GM15510 (cell line): Measurements from ENCODE around the gene PTF1A.

Experiments used
- POLR2A ChIP-seq: IDR thresholded peaks from 3 replicates; pipeline ENCODE4 v1.6.1; 2011; ENCODE audit warnings: borderline replicate concordance; ENCODE audit not compliant: insufficient read length; ENCODE audit errors: extremely low read depth

Gene PTF1A

GRCh38 chr10:23191764-23192711 is at the start of gene PTF1A:
Gene PTF1A, plus strand, starts transcription at chr10:23192312. Its CDS starts 219 bp downstream, at chr10:23192531.
- TF ChIP-seq POLR2A = no peak

GRCh38 chr10:23146258-23146657 is 45.9 kb upstream of the PTF1A start:
- TF ChIP-seq POLR2A = no peak

GRCh38 chr10:23147035-23147434 is 45.1 kb upstream of the PTF1A start:
- no peak for TF ChIP-seq POLR2A

- TF ChIP-seq POLR2A = no peak
Measured at GRCh38 chr10:23148214-23148613, 43.9 kb upstream of the PTF1A start.

GRCh38 chr10:23150091-23150490 is 42.0 kb upstream of the PTF1A start:
- no peak for TF ChIP-seq POLR2A

- no peak for TF ChIP-seq POLR2A
Measured at GRCh38 chr10:23150610-23151009, 41.5 kb upstream of the PTF1A start.

GRCh38 chr10:23151071-23151470 is 41.0 kb upstream of the PTF1A start:
- TF ChIP-seq POLR2A = no peak

- no peak for TF ChIP-seq POLR2A
Measured at GRCh38 chr10:23155169-23155568, 36.9 kb upstream of the PTF1A start.

- TF ChIP-seq POLR2A = no peak
Measured at GRCh38 chr10:23156447-23157150, 35.5 kb upstream of the PTF1A start.

GRCh38 chr10:23157239-23157681 is 34.9 kb upstream of the PTF1A start:
- no peak for TF ChIP-seq POLR2A

GRCh38 chr10:23157691-23158369 is 34.3 kb upstream of the PTF1A start:
- no peak for TF ChIP-seq POLR2A

- no peak for TF ChIP-seq POLR2A
Measured at GRCh38 chr10:23158370-23158769, 33.7 kb upstream of the PTF1A start.

- no peak for TF ChIP-seq POLR2A
Measured at GRCh38 chr10:23171232-23171876, 20.8 kb upstream of the PTF1A start.

- no peak for TF ChIP-seq POLR2A
Measured at GRCh38 chr10:23172429-23173213, 19.5 kb upstream of the PTF1A start.
